ENCODE data around the gene MEF2C.
A peak's percentile ranks its signal among the peaks of the same experiment; 100 is the strongest.

Gene MEF2C

GRCh38 chr5:88708682-88709398 lies 174.1 kb downstream of the MEF2C start:
- DNase-seq = no peak

- no peak for DNase-seq
Measured at GRCh38 chr5:88708021-88708420, 175.0 kb downstream of the MEF2C start.

- DNase-seq = no peak
Measured at GRCh38 chr5:88707216-88707965, 175.6 kb downstream of the MEF2C start.

- no peak for DNase-seq
Measured at GRCh38 chr5:88702332-88702731, 180.7 kb downstream of the MEF2C start.

GRCh38 chr5:88700121-88700520 lies 182.9 kb downstream of the MEF2C start:
- DNase-seq = no peak

GRCh38 chr5:88698290-88698689 lies 184.7 kb downstream of the MEF2C start:
- DNase-seq = no peak

- DNase-seq = no peak
Measured at GRCh38 chr5:88696466-88696865, 186.5 kb downstream of the MEF2C start.

- DNase-seq = no peak
Measured at GRCh38 chr5:88695931-88696330, 187.1 kb downstream of the MEF2C start.

GRCh38 chr5:88695232-88695631 lies 187.8 kb downstream of the MEF2C start:
- no peak for DNase-seq

- no peak for DNase-seq
Measured at GRCh38 chr5:88694023-88694679, 188.8 kb downstream of the MEF2C start.

GRCh38 chr5:88693071-88693932 lies 189.7 kb downstream of the MEF2C start:
- no peak for DNase-seq

GRCh38 chr5:88691945-88692868 lies 190.8 kb downstream of the MEF2C start:
- DNase-seq = no peak

GRCh38 chr5:88691230-88691582 lies 191.8 kb downstream of the MEF2C start:
- no peak for DNase-seq

GRCh38 chr5:88690409-88691229 lies 192.4 kb downstream of the MEF2C start:
- peak; percentile 78 for DNase-seq

- no peak for DNase-seq
Measured at GRCh38 chr5:88689668-88690408, 193.1 kb downstream of the MEF2C start.

- no peak for DNase-seq
Measured at GRCh38 chr5:88688984-88689667, 193.9 kb downstream of the MEF2C start.

GRCh38 chr5:88688156-88688983 lies 194.6 kb downstream of the MEF2C start:
- no peak for DNase-seq

- peak; percentile 10 for DNase-seq
Measured at GRCh38 chr5:88687373-88687911, 195.5 kb downstream of the MEF2C start.
